Suprapubic skin (tissue), 3 donors: ENCODE results near the gene SLC9B1.
"Not testable (repeated sequence)": the region's sequence is repeated elsewhere in the genome, so short reads cannot be mapped to it uniquely, and the experiment has no call there.

Experiments
- POLR2AphosphoS5 ChIP-seq, 3 donors: sonication (generic); formaldehyde crosslinking; IDR thresholded peaks; one replicate each; pipeline ENCODE4 v1.6.1; 2017; ENCODE audit warnings: antibody characterized with exemption in 3 of 3
- TF ChIP-seq, protein P1 (sequence below), 2 donors: fragments of 200-600 bp in 1 of 2; fragments of 450-650 bp in 1 of 2; sonication (generic) in 1 of 2; IDR thresholded peaks; one replicate each; pipeline ENCODE4 v1.5.1; 2016 to 2019; ENCODE audit warnings: antibody characterized with exemption in 2 of 2, mild to moderate bottlenecking in 1 of 2, moderate library complexity in 1 of 2

- TF ChIP-seq, protein P1, sequence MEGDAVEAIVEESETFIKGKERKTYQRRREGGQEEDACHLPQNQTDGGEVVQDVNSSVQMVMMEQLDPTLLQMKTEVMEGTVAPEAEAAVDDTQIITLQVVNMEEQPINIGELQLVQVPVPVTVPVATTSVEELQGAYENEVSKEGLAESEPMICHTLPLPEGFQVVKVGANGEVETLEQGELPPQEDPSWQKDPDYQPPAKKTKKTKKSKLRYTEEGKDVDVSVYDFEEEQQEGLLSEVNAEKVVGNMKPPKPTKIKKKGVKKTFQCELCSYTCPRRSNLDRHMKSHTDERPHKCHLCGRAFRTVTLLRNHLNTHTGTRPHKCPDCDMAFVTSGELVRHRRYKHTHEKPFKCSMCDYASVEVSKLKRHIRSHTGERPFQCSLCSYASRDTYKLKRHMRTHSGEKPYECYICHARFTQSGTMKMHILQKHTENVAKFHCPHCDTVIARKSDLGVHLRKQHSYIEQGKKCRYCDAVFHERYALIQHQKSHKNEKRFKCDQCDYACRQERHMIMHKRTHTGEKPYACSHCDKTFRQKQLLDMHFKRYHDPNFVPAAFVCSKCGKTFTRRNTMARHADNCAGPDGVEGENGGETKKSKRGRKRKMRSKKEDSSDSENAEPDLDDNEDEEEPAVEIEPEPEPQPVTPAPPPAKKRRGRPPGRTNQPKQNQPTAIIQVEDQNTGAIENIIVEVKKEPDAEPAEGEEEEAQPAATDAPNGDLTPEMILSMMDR (IDR thresholded peaks at IDR 0.05), result not testable (repeated sequence)
- not testable (repeated sequence) for TF ChIP-seq POLR2AphosphoS5 (IDR thresholded peaks at IDR 0.05)
These were observed 81.4 kb downstream of the SLC9B1 start for GRCh38 chr4:102938063-102938462.
